Thyroid gland (tissue), 4 donors: ENCODE results near the gene IGF1. TPM values are rescaled to one million over a fixed set of nuclear protein-coding genes. Genes with fewer than 3 reads are reported as not detected.

Source experiments
- DNase-seq, 2 donors: peaks; one replicate each; pipeline ENCODE4 v3.0.0-alpha.2; 2019
- H3K27ac ChIP-seq, 3 donors: fragments of 200-600 bp; sonication (generic); 1 replicate in 2 of 3; 2 replicates in 1 of 3; pipeline ENCODE4 v1.5.1; 2016 to 2019; ENCODE audit warnings: mild to moderate bottlenecking in 1 of 3, moderate library complexity in 1 of 3
- H3K27me3 ChIP-seq: fragments of 200-600 bp; sonication (generic); one replicate; pipeline ENCODE4 v1.5.1; 2019
- H3K36me3 ChIP-seq, 2 donors: fragments of 200-600 bp; sonication (generic); one replicate each; pipeline ENCODE4 v1.5.1; 2016 to 2019
- H3K4me1 ChIP-seq, 2 donors: fragments of 200-600 bp; sonication (generic); one replicate each; pipeline ENCODE4 v1.5.1; 2017 to 2019
- H3K4me3 ChIP-seq, 3 donors: fragments of 200-600 bp; sonication (generic); replicated peaks in 1 of 3; 1 replicate in 2 of 3; 2 replicates in 1 of 3; pipeline ENCODE4 v1.5.1; 2016; ENCODE audit warnings: mild to moderate bottlenecking in 1 of 3
- H3K9me3 ChIP-seq: fragments of 200-600 bp; sonication (generic); one replicate; pipeline ENCODE4 v1.5.1; 2017
- POLR2A ChIP-seq, 2 donors: fragments of 450-650 bp; IDR thresholded peaks; one replicate each; pipeline ENCODE4 v1.6.1; 2017; ENCODE audit warnings: antibody characterized with exemption in 2 of 2, mild to moderate bottlenecking in 2 of 2, moderate library complexity in 1 of 2
- WGBS, 2 donors: methylation state at CpG; one replicate each; pipeline ENCODE4 v1.1.5; 2017; 5-methylcytosine and 5-hydroxymethylcytosine counted together
- intact Hi-C: fragments of 100-400 bp; cut with DNase I; formaldehyde crosslinking; loops from one replicate; pipeline ENCODE4 v1.15.1; 2023
- total RNA-seq, 4 donors: library from RNA; depleted of rRNA; stranded (reverse); fragments of >200 nt; gene quantifications; one replicate each; pipeline ENCODE4 v1.2.3, GENCODE V29; 2016
- TF ChIP-seq, protein P1 (sequence below), 6 experiments: fragments of 200-600 bp in 3 of 6; fragments of 450-650 bp in 3 of 6; sonication (generic) in 3 of 6; IDR thresholded peaks; one replicate each; pipeline ENCODE4 v1.5.1; 2016 to 2019; ENCODE audit warnings: antibody characterized with exemption in 6 of 6, mild to moderate bottlenecking in 2 of 6, inconsistent platforms in 1 of 6, moderate library complexity in 1 of 6

The IGF1 gene
- total RNA-seq: 100 to 1,000 TPM in 3 of 4 donors, 10 to 100 TPM in 1; 74.0 to 134 (median 111) TPM

DNA sequence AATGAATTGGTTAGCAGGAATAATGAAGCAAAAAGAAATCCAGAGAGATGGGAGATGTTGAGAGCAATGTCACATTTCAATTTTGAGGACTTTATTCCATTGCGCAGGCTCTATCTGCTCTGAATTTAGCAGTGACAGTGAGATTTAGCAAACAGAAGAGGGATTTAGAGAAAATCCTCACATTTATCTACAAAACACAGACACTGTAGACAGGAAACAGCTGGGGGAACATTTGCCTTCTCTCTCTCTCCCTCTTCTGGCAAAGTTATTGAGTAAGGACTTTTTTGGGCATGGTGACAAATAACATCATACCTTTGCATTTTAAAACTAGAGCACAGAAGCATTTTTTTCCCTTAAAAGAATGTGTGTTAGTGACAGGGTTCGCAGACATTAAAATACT lies at the start of gene IGF1:
TSS of gene IGF1 (minus strand) at position 158 of the 400 bp plus-strand sequence. CDS start 182 bp downstream, outside the sequence.
- H3K27me3 ChIP-seq: no peaks in the 10 kb centered on the region
- H3K4me1 ChIP-seq: peaks cover 25 to 54% of the 10 kb centered on the region in 2 donors
- no peaks in the 10 kb centered on the region for H3K9me3 ChIP-seq
- H3K4me3 ChIP-seq: peak within 1 kb of the TSS in 2 of 3 donors; percentile 11 to 17
- no peak for DNase-seq
- peak within 1 kb of the TSS; percentile 51 to 71 (median 68) for H3K27ac ChIP-seq
- TF ChIP-seq POLR2A (IDR thresholded peaks at IDR 0.05): no peak
- TF ChIP-seq, protein P1, sequence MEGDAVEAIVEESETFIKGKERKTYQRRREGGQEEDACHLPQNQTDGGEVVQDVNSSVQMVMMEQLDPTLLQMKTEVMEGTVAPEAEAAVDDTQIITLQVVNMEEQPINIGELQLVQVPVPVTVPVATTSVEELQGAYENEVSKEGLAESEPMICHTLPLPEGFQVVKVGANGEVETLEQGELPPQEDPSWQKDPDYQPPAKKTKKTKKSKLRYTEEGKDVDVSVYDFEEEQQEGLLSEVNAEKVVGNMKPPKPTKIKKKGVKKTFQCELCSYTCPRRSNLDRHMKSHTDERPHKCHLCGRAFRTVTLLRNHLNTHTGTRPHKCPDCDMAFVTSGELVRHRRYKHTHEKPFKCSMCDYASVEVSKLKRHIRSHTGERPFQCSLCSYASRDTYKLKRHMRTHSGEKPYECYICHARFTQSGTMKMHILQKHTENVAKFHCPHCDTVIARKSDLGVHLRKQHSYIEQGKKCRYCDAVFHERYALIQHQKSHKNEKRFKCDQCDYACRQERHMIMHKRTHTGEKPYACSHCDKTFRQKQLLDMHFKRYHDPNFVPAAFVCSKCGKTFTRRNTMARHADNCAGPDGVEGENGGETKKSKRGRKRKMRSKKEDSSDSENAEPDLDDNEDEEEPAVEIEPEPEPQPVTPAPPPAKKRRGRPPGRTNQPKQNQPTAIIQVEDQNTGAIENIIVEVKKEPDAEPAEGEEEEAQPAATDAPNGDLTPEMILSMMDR (IDR thresholded peaks at IDR 0.05): peak in 1 of 6 experiments; percentile 28
- H3K36me3 ChIP-seq: no peaks in the 10 kb centered on the region
- intact Hi-C loops: loop anchor here (10.0 kb wide), 1 partner anchor 306 kb away; no protein-coding TSS in a partner anchor
- 37 to 47% methylated on average over 2 of the region's 2 CpGs for WGBS, 2 donors

DNA sequence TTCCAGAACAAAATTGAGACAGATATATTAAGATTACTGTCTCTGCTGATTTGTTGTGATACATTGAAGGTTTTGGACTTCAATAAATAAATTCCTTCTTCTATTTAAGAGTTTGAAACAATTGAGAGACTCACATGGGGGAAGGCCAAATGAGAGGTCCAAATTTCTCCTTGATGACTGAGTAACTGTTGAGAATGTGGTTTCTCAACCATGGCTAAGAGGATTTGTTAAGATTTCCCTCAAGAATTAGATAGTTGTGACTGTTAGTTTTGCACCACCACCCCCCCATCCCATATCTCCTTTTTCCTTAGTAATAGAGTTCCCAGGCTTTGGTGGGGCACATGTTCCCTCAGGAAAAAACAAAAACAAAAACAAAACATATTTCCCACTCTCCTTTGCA lies 47.7 kb upstream of the IGF1 start:
- Histone ChIP-seq H3K9me3 (no peaks in the 10 kb centered on the region), H3K27me3 (no peaks in the 10 kb centered on the region), H3K4me3 (no peak overlapping the region), H3K27ac (no peak overlapping the region), H3K36me3 (no peaks in the 10 kb centered on the region), H3K4me1 (peaks cover 0 to 7% of the 10 kb centered on the region in 2 donors)
- TF ChIP-seq POLR2A (IDR thresholded peaks at IDR 0.05): no peak
- intact Hi-C loops: no loop called here
- no peak for DNase-seq

DNA sequence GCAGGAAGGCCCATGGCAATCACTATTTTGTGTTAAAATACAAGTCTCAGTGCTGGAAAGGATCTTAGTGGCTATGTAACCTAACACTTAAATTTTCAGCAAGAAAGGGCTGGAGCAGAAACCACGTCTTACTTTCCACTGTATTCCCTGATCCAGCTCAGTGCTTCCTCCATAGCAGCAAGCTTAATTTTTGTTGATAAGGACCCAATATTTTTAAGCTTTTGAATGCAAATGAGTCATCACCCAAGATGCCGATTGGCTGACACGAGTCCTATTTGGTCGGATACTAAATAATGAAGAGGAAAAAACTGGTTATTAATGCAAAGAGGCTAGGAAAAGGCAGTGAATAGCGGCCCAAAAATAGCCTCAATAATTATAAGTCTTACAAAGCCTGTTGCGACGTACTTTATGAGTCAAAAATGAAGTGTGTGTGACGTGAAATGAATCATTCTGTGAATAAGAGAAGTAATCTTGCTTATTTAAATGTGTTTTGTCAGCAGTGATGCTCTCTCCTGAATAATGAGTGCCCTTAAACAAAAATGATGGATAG lies 46.9 kb upstream of the IGF1 start:
- Histone ChIP-seq H3K4me3 (no peak overlapping the region), H3K27me3 (no peaks in the 10 kb centered on the region), H3K36me3 (no peaks in the 10 kb centered on the region), H3K27ac (no peak overlapping the region), H3K9me3 (no peaks in the 10 kb centered on the region), H3K4me1 (peaks cover 0 to 7% of the 10 kb centered on the region in 2 donors)
- TF ChIP-seq, protein P1 (IDR thresholded peaks at IDR 0.05): no peak
- TF ChIP-seq POLR2A (IDR thresholded peaks at IDR 0.05): no peak
- 75 to 80% methylated on average over 8 of the region's 8 CpGs for WGBS, 2 donors
- intact Hi-C loops: no loop called here
- no peak for DNase-seq

DNA sequence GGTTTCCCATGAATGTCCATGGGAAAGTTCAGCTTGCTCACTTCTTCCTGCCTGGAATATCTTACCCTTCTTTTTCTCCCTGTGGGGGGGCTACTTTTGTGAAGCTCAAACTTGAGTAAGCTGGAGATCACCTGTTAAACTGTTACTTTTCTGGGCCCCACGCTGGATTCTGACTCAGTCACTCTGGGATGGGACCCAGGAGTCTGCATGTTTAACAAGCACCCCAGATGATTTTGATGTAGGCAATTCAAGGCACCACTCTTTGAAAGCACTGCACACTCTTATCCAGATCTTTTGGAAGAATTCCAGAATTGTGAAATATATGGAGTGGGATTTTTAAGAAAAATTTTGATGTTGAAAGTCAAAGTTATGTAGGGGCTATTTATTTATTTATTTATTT lies 46.3 kb upstream of the IGF1 start:
- Histone ChIP-seq H3K36me3 (no peaks in the 10 kb centered on the region), H3K9me3 (no peaks in the 10 kb centered on the region), H3K4me3 (no peak overlapping the region), H3K27me3 (no peaks in the 10 kb centered on the region), H3K4me1 (peaks cover 0 to 7% of the 10 kb centered on the region in 2 donors), H3K27ac (no peak overlapping the region)
- TF ChIP-seq POLR2A (IDR thresholded peaks at IDR 0.05): no peak
- TF ChIP-seq, protein P1 (IDR thresholded peaks at IDR 0.05): no peak
- intact Hi-C loops: no loop called here
- WGBS, 2 donors: 65 to 68% methylated on average over 1 of the region's 1 CpG
- no peak for DNase-seq

DNA sequence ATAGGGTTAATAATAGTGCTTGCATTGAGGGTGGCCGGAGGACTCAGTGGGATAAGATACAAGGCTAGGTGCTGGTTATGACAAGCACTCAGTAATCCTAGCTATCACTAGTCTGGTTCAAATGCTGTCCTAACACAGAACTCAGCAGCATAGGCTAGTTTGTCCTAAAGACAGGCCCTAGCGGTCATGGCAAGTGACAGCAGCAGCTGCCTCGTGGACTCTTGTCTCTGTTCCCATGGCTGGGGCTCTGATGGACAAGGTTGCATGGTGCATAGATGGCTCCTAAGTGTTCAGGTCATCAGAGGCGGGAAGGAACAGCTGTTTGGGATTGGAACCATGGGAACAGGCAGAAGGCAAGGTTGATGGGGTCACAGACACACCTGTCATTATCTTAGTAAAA lies 42.4 kb upstream of the IGF1 start:
- Histone ChIP-seq H3K27me3 (no peaks in the 10 kb centered on the region), H3K4me1 (peaks cover 0 to 7% of the 10 kb centered on the region in 2 donors), H3K36me3 (no peaks in the 10 kb centered on the region), H3K4me3 (no peak overlapping the region), H3K9me3 (no peaks in the 10 kb centered on the region), H3K27ac (no peak overlapping the region)
- no peak for DNase-seq
- intact Hi-C loops: no loop called here
- TF ChIP-seq, protein P1 (IDR thresholded peaks at IDR 0.05): no peak
- TF ChIP-seq POLR2A (IDR thresholded peaks at IDR 0.05): no peak
- 96 to 97% methylated on average over 2 to 4 of the region's 4 CpGs for WGBS, 2 donors
